OCI-LY3 (cell line): ENCODE results near the gene GBP1.

Experiments
- CTCF ChIP-seq: fragments of 200-600, 300-600 bp; sonication (generic); IDR thresholded peaks from 2 replicates; pipeline ENCODE4 v1.5.1; 2014; ENCODE audit warnings: antibody characterized with exemption, low read length, low read depth
- EZH2phosphoT487 ChIP-seq: fragments of 200-600 bp; shearing (Covaris generic); IDR thresholded peaks from 2 replicates; pipeline ENCODE4 v1.6.1; 2018; ENCODE audit warnings: antibody characterized with exemption, mixed run types, low read depth

- TF ChIP-seq EZH2phosphoT487: no peak
- no peak for TF ChIP-seq CTCF
Measured at GRCh38 chr1:89043940-89044339, 21.1 kb downstream of the GBP1 start.
